Stimulated activated CD4-positive, alpha-beta T cell treated with anti-CD3 and anti-CD28 coated beads, TNF-alpha, amount 100 ng/mL, for 48 hours (primary cell): ENCODE data around the gene SLC7A7.
"Not testable (repeated sequence)": the region's sequence is repeated elsewhere in the genome, so short reads cannot be mapped to it uniquely, and the experiment has no call there.

ENCODE experiments used
- DNase-seq, 3 donors: peaks; one replicate each; pipeline ENCODE4 v3.0.0-alpha.2; 2020; ENCODE audit warnings: low read depth in 3 of 3

The SLC7A7 gene

GRCh38 chr14:22757972-22758650 is 57.1 kb downstream of the SLC7A7 start:
- DNase-seq = not testable (repeated sequence)

GRCh38 chr14:22753586-22753985 is 61.6 kb downstream of the SLC7A7 start:
- no peak for DNase-seq

- no peak for DNase-seq
Measured at GRCh38 chr14:22752422-22752821, 62.8 kb downstream of the SLC7A7 start.

- DNase-seq = no peak
Measured at GRCh38 chr14:22748631-22749068, 66.6 kb downstream of the SLC7A7 start.

GRCh38 chr14:22748206-22748605 is 67.0 kb downstream of the SLC7A7 start:
- no peak for DNase-seq

- no peak for DNase-seq
Measured at GRCh38 chr14:22747769-22748168, 67.5 kb downstream of the SLC7A7 start.

GRCh38 chr14:22740020-22740419 is 75.2 kb downstream of the SLC7A7 start:
- DNase-seq = no peak

GRCh38 chr14:22739423-22739822 is 75.8 kb downstream of the SLC7A7 start:
- no peak for DNase-seq

- peak; percentile 13 to 43 (median 29) for DNase-seq
Measured at GRCh38 chr14:22737052-22737451, 78.2 kb downstream of the SLC7A7 start.

GRCh38 chr14:22736384-22736783 is 78.9 kb downstream of the SLC7A7 start:
- DNase-seq = not testable (repeated sequence)

- no peak for DNase-seq
Measured at GRCh38 chr14:22735096-22735495, 80.1 kb downstream of the SLC7A7 start.

GRCh38 chr14:22733829-22734228 is 81.4 kb downstream of the SLC7A7 start:
- DNase-seq = no peak

GRCh38 chr14:22732062-22732461 is 83.2 kb downstream of the SLC7A7 start:
- DNase-seq = not testable (repeated sequence)

GRCh38 chr14:22726012-22726411 is 89.2 kb downstream of the SLC7A7 start:
- DNase-seq = no peak

- not testable (repeated sequence) for DNase-seq
Measured at GRCh38 chr14:22725374-22725773, 89.9 kb downstream of the SLC7A7 start.

GRCh38 chr14:22724847-22725246 is 90.4 kb downstream of the SLC7A7 start:
- not testable (repeated sequence) for DNase-seq

GRCh38 chr14:22723815-22724214 is 91.4 kb downstream of the SLC7A7 start:
- no peak for DNase-seq
